ENCODE data around the gene SUN3. TPM values are rescaled to one million over a fixed set of nuclear protein-coding genes. Genes with fewer than 3 reads are reported as not detected.
A peak's percentile ranks its signal among the peaks of the same experiment; 100 is the strongest.

SUN3 gene
- total and polyA plus RNA-seq, 10 of the 15 experiments (the other 5 are each of a cell fraction or from before 2014, with no cell fraction given): 0.29 to 0.48 TPM; not detected in 8

GRCh38 chr7:47945261-47946015 lies 83.5 kb downstream of the SUN3 start (continued):
- no peak for TF ChIP-seq TCF7 (IDR thresholded peaks at IDR 0.05; ENCODE audit: borderline replicate concordance)
- TF ChIP-seq BACH1 (IDR thresholded peaks at IDR 0.05; ENCODE audit: borderline replicate concordance): no peak
- no peak for TF ChIP-seq BHLHE40 (IDR thresholded peaks at IDR 0.05; ENCODE audit: borderline replicate concordance in 1 of 2, low read depth in 2 of 2, low read length in 1 of 2)
- no peak for TF ChIP-seq EZH2 (IDR thresholded peaks at IDR 0.05; ENCODE audit: borderline replicate concordance, control insufficient read depth, low read depth, low read length)

- ATAC-seq (peak; percentile 24), DNase-seq (ENCODE audit: low read depth, low spot score) (no peak), FAIRE-seq (no peak)
- Histone ChIP-seq H3K27me3 (replicated peaks in 1 of 2; ENCODE audit: control insufficient read depth in 2 of 2, insufficient read depth in 2 of 2, low read length in 1 of 2) (no peaks in the 10 kb centered on the region; a peak in 2 of 4 replicates), H3K4me3 (no peak overlapping the region), H3K9me3 (replicated peaks; ENCODE audit: control insufficient read depth, insufficient read depth, low read length) (no peaks in the 10 kb centered on the region), H3K27ac (ENCODE audit: control insufficient read depth, insufficient read depth) (no peak overlapping the region), H4K20me1 (ENCODE audit: control insufficient read depth, insufficient read depth) (no peaks in the 10 kb centered on the region), H3K4me2 (ENCODE audit: control insufficient read depth, insufficient read depth) (no peak overlapping the region), H2AFZ (ENCODE audit: control insufficient read depth, low read depth, low read length) (no peak overlapping the region), H3K9ac (ENCODE audit: control insufficient read depth, insufficient read depth, low read length) (no peak overlapping the region), H3K36me3 (ENCODE audit: control insufficient read depth in 2 of 2, insufficient read depth in 2 of 2, low read length in 1 of 2) (no peaks in the 10 kb centered on the region), H3K79me2 (ENCODE audit: control insufficient read depth, insufficient read depth, low read length) (no peaks in the 10 kb centered on the region), H3K4me1 (ENCODE audit: control insufficient read depth, insufficient read depth, low read length) (no peaks in the 10 kb centered on the region)
- ChIA-PET CTCF (interaction anchor here (0.6 to 4.5 kb wide), 39 partner anchors 9 to 1846 kb away, joined by 3 to 68 read pairs (median 5); no protein-coding TSS in a partner anchor), POLR2A (no interaction called here), RAD21 (ENCODE audit: unreplicated experiment) (interaction anchor here (0.9 to 4.1 kb wide), 18 partner anchors 8 to 210 kb away, joined by 3 to 53 read pairs (median 5); no protein-coding TSS in a partner anchor), SMC1A (ENCODE audit: uncharacterized antibody, unreplicated experiment) (interaction anchor here (0.7 to 2.6 kb wide), 26 partner anchors 8 to 478 kb away, joined by 3 to 33 read pairs (median 4); no protein-coding TSS in a partner anchor)
- intact Hi-C loops (cut with micrococcal nuclease; ENCODE audit: unreplicated experiment): loop anchor here (1.0 to 2.0 kb wide), 3 partner anchors 24 to 210 kb away; no protein-coding TSS in a partner anchor
- BruUV-seq (replicated peaks): no TSS peak
- TF ChIP-seq, protein P1, sequence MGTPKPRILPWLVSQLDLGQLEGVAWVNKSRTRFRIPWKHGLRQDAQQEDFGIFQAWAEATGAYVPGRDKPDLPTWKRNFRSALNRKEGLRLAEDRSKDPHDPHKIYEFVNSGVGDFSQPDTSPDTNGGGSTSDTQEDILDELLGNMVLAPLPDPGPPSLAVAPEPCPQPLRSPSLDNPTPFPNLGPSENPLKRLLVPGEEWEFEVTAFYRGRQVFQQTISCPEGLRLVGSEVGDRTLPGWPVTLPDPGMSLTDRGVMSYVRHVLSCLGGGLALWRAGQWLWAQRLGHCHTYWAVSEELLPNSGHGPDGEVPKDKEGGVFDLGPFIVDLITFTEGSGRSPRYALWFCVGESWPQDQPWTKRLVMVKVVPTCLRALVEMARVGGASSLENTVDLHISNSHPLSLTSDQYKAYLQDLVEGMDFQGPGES (IDR thresholded peaks at IDR 0.05): no peak
- TF ChIP-seq, protein P2, sequence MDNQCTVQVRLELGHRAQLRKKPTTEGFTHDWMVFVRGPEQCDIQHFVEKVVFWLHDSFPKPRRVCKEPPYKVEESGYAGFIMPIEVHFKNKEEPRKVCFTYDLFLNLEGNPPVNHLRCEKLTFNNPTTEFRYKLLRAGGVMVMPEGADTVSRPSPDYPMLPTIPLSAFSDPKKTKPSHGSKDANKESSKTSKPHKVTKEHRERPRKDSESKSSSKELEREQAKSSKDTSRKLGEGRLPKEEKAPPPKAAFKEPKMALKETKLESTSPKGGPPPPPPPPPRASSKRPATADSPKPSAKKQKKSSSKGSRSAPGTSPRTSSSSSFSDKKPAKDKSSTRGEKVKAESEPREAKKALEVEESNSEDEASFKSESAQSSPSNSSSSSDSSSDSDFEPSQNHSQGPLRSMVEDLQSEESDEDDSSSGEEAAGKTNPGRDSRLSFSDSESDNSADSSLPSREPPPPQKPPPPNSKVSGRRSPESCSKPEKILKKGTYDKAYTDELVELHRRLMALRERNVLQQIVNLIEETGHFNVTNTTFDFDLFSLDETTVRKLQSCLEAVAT (IDR thresholded peaks at IDR 0.05): no peak
- TF ChIP-seq CHD2 (IDR thresholded peaks at IDR 0.05; ENCODE audit: borderline replicate concordance, low read depth, low read length) (no peak), EP300 (IDR thresholded peaks at IDR 0.05; ENCODE audit: borderline replicate concordance in 1 of 2, control insufficient read depth in 1 of 2, low read depth in 2 of 2, low read length in 2 of 2) (no peak), NR2C2 (IDR thresholded peaks at IDR 0.05; ENCODE audit: borderline replicate concordance, control insufficient read depth, insufficient read length, low read depth) (no peak), CHD1 (IDR thresholded peaks at IDR 0.05; ENCODE audit: low read depth, low read length) (no peak), MEF2B (IDR thresholded peaks at IDR 0.05; ENCODE audit: partially characterized antibody, poor library complexity, severe bottlenecking) (no peak), SPI1 (IDR thresholded peaks at IDR 0.05; ENCODE audit: borderline replicate concordance, insufficient read depth, low read depth, low read length) (no peak), SIN3A (IDR thresholded peaks at IDR 0.05; ENCODE audit: low read depth, low read length) (no peak), IKZF1 (conservative IDR thresholded peaks at IDR 0.05) (no peak), STAT1 (conservative IDR thresholded peaks at IDR 0.05) (no peak), ATF3 (IDR thresholded peaks at IDR 0.05; ENCODE audit: borderline replicate concordance, extremely low read depth, low read depth, low read length) (no peak)
- in situ Hi-C loops (cut with MboI): loop anchor here (5.0 to 25.0 kb wide), 2 partner anchors 168 to 1818 kb away; partner anchors contain the start of gene VWC2
- 47% methylated on average over 12 of the region's 12 CpGs for WGBS (ENCODE audit: insufficient coverage, insufficient replicate concordance, low lambda C conversion rate, missing lambda C conversion rate)
Observed at GRCh38 chr7:47944536-47945260, 84.2 kb downstream of the SUN3 start.

Measured in GM12878 (cell line).